GM12878 (cell line): ENCODE measurements around the gene CPLX4. TPM values are rescaled to one million over a fixed set of nuclear protein-coding genes. Genes with fewer than 3 reads are reported as not detected.

ENCODE experiments used
- ATAC-seq: fragments of 200-7000 bp; cut with Tn5 transposase; 3 replicates; pipeline ENCODE4 v1.9.1; 2020; ENCODE audit warnings: mild to moderate bottlenecking, moderate library complexity
- BruUV-seq: library from RNA; stranded (reverse); fragments of 400-500 nt; replicated peaks from 2 replicates; lab custom pipeline; 2021; lab: Mats Ljungman, UMichigan
- CTCF ChIA-PET: fragments of 300-600 bp; sonication (Branson Sonifier 250); formaldehyde crosslinking; extraction: SDS; loops from one replicate; lab custom pipeline; 2021; ENCODE audit warnings: inconsistent platforms; lab: Yijun Ruan, JAX
- POLR2A ChIA-PET: fragments of 350-600 bp; formaldehyde crosslinking; extraction: SDS; loops from one replicate; lab custom pipeline; 2021; ENCODE audit warnings: inconsistent platforms; lab: Charles Lee
- RAD21 ChIA-PET: fragments of 300-600 bp; sonication (Branson Sonifier 250); formaldehyde crosslinking; loops from one replicate; lab custom pipeline; 2023; ENCODE audit warnings: antibody characterized with exemption; ENCODE audit not compliant: unreplicated experiment; lab: Charles Lee
- SMC1A ChIA-PET: fragments of 300-600 bp; sonication (Branson Sonifier 250); formaldehyde crosslinking; loops from one replicate; lab custom pipeline; 2023; ENCODE audit not compliant: unreplicated experiment, uncharacterized antibody; lab: Charles Lee
- DNase-seq: peaks from one replicate; pipeline ENCODE4 v3.0.0-alpha.2; 2011; ENCODE audit warnings: low read depth, low spot score
- FAIRE-seq: peaks from 3 replicates; lab custom pipeline; 2011; peaks lifted over from hg19 to GRCh38; lab: Jason Lieb, UNC
- H2AFZ ChIP-seq: 2 replicates; pipeline ENCODE4 v1.6.0; 2011; ENCODE audit warnings: low read depth, low read length, control low read depth; ENCODE audit not compliant: control insufficient read depth
- H3K27ac ChIP-seq: 2 replicates; pipeline ENCODE4 v1.5.1; 2011; ENCODE audit warnings: control low read depth; ENCODE audit not compliant: control insufficient read depth, insufficient read depth
- H3K27me3 ChIP-seq, 2 experiments: replicated peaks in 1 of 2; 2 replicates each; pipeline versions ENCODE4 v1.6.0 to v1.6.1; 2011; ENCODE audit warnings: low read length in 1 of 2; ENCODE audit not compliant: control insufficient read depth in 2 of 2, insufficient read depth in 2 of 2
- H3K36me3 ChIP-seq, 2 experiments: 2 replicates each; pipeline ENCODE4 v1.5.1; 2011; ENCODE audit warnings: low read length in 1 of 2; ENCODE audit not compliant: control insufficient read depth in 2 of 2, insufficient read depth in 2 of 2
- H3K4me1 ChIP-seq: 2 replicates; pipeline ENCODE4 v1.6.1; 2011; ENCODE audit warnings: mild to moderate bottlenecking, low read length, moderate library complexity, mixed read lengths; ENCODE audit not compliant: control insufficient read depth, insufficient read depth
- H3K4me2 ChIP-seq: 2 replicates; pipeline ENCODE4 v1.6.0; 2011; ENCODE audit warnings: control low read depth; ENCODE audit not compliant: control insufficient read depth, insufficient read depth
- H3K4me3 ChIP-seq: fragments of 200-600 bp; sonication (generic); 2 replicates; pipeline ENCODE4 v1.5.1; 2016
- H3K79me2 ChIP-seq: 2 replicates; pipeline ENCODE4 v1.6.0; 2011; ENCODE audit warnings: low read length; ENCODE audit not compliant: control insufficient read depth, insufficient read depth
- H3K9ac ChIP-seq: 2 replicates; pipeline ENCODE4 v1.8.0; 2011; ENCODE audit warnings: low read length, control low read depth, mixed read lengths; ENCODE audit not compliant: control insufficient read depth, insufficient read depth
- H3K9me3 ChIP-seq: replicated peaks from 3 replicates; pipeline ENCODE4 v1.5.1; 2011; ENCODE audit warnings: mild to moderate bottlenecking, low read length; ENCODE audit not compliant: control insufficient read depth, insufficient read depth
- H4K20me1 ChIP-seq: 2 replicates; pipeline ENCODE4 v1.6.0; 2011; ENCODE audit not compliant: control insufficient read depth, insufficient read depth
- ASH2L ChIP-seq: fragments of 300-600, 200-600 bp; sonication (generic); IDR thresholded peaks from 2 replicates; pipeline ENCODE4 v1.6.1; 2017; ENCODE audit warnings: low read depth, mild to moderate bottlenecking, borderline replicate concordance
- ATF7 ChIP-seq: fragments of 450-650 bp; IDR thresholded peaks from 2 replicates; pipeline ENCODE4 v1.6.1; 2016; ENCODE audit warnings: low read depth, mild to moderate bottlenecking
- CTCF ChIP-seq, 3 experiments: IDR thresholded peaks in 2 of 3; conservative IDR thresholded peaks in 1 of 3; 2 replicates each; pipeline ENCODE4 v1.5.1; 2011; ENCODE audit warnings: low read depth in 3 of 3, low read length in 3 of 3, mild to moderate bottlenecking in 3 of 3, control low read depth in 2 of 3, moderate library complexity in 2 of 3, inconsistent platforms in 1 of 3, mixed read lengths in 1 of 3; ENCODE audit not compliant: control insufficient read depth in 2 of 3, insufficient read depth in 1 of 3; ENCODE audit errors: extremely low read depth in 1 of 3
- FOXM1 ChIP-seq: IDR thresholded peaks from 2 replicates; pipeline ENCODE4 v1.6.1; 2012; ENCODE audit warnings: low read depth, mild to moderate bottlenecking, inconsistent platforms, low read length, moderate library complexity
- IKZF2 ChIP-seq, 2 experiments: fragments of 450-650 bp; IDR thresholded peaks; 2 replicates each; pipeline ENCODE4 v1.6.1; 2017; ENCODE audit warnings: mild to moderate bottlenecking in 2 of 2, moderate library complexity in 2 of 2
- MYB ChIP-seq: fragments of 150-350 bp; IDR thresholded peaks from 2 replicates; pipeline ENCODE4 v1.6.1; 2014; ENCODE audit warnings: mild to moderate bottlenecking, low read depth, low read length, borderline replicate concordance
- POLR2A ChIP-seq: IDR thresholded peaks from 2 replicates; pipeline ENCODE4 v1.6.1; 2011; ENCODE audit warnings: low read depth, mild to moderate bottlenecking, low read length
- RAD51 ChIP-seq: fragments of 450-650 bp; IDR thresholded peaks from 2 replicates; pipeline ENCODE4 v1.6.1; 2016; ENCODE audit warnings: moderate library complexity, mild to moderate bottlenecking, inconsistent platforms
- ZNF274 ChIP-seq: IDR thresholded peaks from one replicate; pipeline ENCODE4 v1.8.0; 2011; ENCODE audit not compliant: insufficient read length, insufficient read depth
- WGBS: methylation state at CpG from one replicate; pipeline ENCODE4 v1.1.6; 2016; ENCODE audit warnings: low lambda C conversion rate; ENCODE audit not compliant: insufficient replicate concordance, insufficient coverage; ENCODE audit errors: missing lambda C conversion rate; 5-methylcytosine and 5-hydroxymethylcytosine counted together
- in situ Hi-C: fragments of 300-500 bp; cut with MboI; formaldehyde crosslinking; loops from 9 replicates; pipeline ENCODE4 v1.14.3; 2018; ENCODE audit warnings: mixed read lengths
- intact Hi-C: fragments of 100-400 bp; cut with micrococcal nuclease; formaldehyde crosslinking; loops from one replicate; pipeline ENCODE4 v1.14.2; 2022; ENCODE audit not compliant: unreplicated experiment
- polyA plus RNA-seq, 11 experiments: library from polyadenylated mRNA; depleted of rRNA in 4 of 11; unstranded in 6 of 11; stranded (reverse) in 5 of 11; fragments of >200 nt; fragmentation: Nextera tagmentation in 4 of 11; fragmentation: Illumina TruSeq in 1 of 11; extraction: Ambion mirVana in 4 of 11; extraction: Trizol in 1 of 11; gene quantifications; 1 replicate in 1 of 11; 2 replicates in 10 of 11; pipeline versions ENCODE4 v1.2.1 to v1.2.3, GENCODE V29; 2011 to 2016; ENCODE audit warnings: inconsistent platforms in 2 of 11, missing spikeins in 2 of 11, low read depth in 1 of 11
- total RNA-seq, 4 experiments: library from RNA; depleted of rRNA in 3 of 4; stranded (reverse); fragments of >200 nt in 3 of 4; fragmentation: Illumina TruSeq in 1 of 4; extraction: Trizol in 1 of 4; gene quantifications; 2 replicates each; pipeline versions ENCODE4 v1.2.1 to v1.2.3, GENCODE V29; 2013 to 2021
- TF ChIP-seq, protein P1 (sequence below): fragments of 450-650 bp; IDR thresholded peaks from 2 replicates; pipeline ENCODE4 v1.6.1; 2017; ENCODE audit warnings: mild to moderate bottlenecking, moderate library complexity
- TF ChIP-seq, protein P2 (sequence below): IDR thresholded peaks from 2 replicates; pipeline ENCODE4 v1.6.1; 2011; ENCODE audit warnings: low read depth, mild to moderate bottlenecking, low read length, moderate library complexity, borderline replicate concordance; ENCODE audit errors: extremely low read depth
- TF ChIP-seq, protein P3 (sequence below): fragments of 450-650 bp; IDR thresholded peaks from 2 replicates; pipeline ENCODE4 v1.6.1; 2017; ENCODE audit warnings: borderline replicate concordance

Gene CPLX4
- total and polyA plus RNA-seq, 10 of the 15 experiments (the other 5 are each of a cell fraction or from before 2014, with no cell fraction given): not detected

- TF ChIP-seq ASH2L: no peak
These were observed 43.0 kb downstream of the CPLX4 start (continued) for GRCh38 chr18:59275406-59275949.

DNA sequence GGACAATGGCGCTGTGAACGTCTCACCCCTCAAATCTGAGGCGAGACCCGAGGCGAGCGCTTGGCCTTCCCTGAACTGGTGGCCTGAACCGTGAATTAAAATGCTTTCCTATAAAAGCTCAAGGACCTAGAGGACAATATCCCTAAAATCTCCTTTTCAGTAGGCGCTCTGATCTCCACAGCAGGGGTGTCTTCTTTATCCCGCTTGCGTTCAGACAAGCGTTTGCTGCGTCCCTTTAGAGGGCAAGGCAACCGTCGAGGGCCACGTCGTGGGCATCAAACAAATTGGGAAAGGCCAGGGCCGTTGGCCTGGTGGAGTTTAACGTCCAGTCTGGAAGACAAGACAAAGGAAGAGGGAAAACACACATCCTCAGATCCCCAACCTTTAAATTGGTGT lies 43.9 kb downstream of the CPLX4 start:
- no peak overlapping the region for H3K27ac ChIP-seq
- BruUV-seq: no TSS peak
- RAD21 ChIA-PET: no interaction called here
- H3K9ac ChIP-seq: no peak overlapping the region
- POLR2A ChIA-PET: no interaction called here
- FAIRE-seq (no peak), DNase-seq (no peak), ATAC-seq (no peak)
- H3K36me3 ChIP-seq: no peaks in the 10 kb centered on the region
- H3K9me3 ChIP-seq: no peaks in the 10 kb centered on the region; the same call in 2 of the 3 replicates
- H3K4me3 ChIP-seq: no peak overlapping the region
- peaks cover 21 to 37% of the 10 kb centered on the region in 2 experiments for H3K27me3 ChIP-seq
- H3K79me2 ChIP-seq: no peaks in the 10 kb centered on the region
- in situ Hi-C loops (no loop called here), intact Hi-C loops (no loop called here)
- H3K4me2 ChIP-seq: no peak overlapping the region
- CTCF ChIA-PET: no interaction called here
- H4K20me1 ChIP-seq: no peaks in the 10 kb centered on the region
- no peak overlapping the region for H2AFZ ChIP-seq
- SMC1A ChIA-PET: interaction anchor here (1.4 kb wide), 1 partner anchor 26 kb away, joined by 4 read pairs; no protein-coding TSS in a partner anchor
- no peaks in the 10 kb centered on the region for H3K4me1 ChIP-seq
- 40% methylated on average over 18 of the region's 18 CpGs for WGBS
- TF ChIP-seq, protein P1, sequence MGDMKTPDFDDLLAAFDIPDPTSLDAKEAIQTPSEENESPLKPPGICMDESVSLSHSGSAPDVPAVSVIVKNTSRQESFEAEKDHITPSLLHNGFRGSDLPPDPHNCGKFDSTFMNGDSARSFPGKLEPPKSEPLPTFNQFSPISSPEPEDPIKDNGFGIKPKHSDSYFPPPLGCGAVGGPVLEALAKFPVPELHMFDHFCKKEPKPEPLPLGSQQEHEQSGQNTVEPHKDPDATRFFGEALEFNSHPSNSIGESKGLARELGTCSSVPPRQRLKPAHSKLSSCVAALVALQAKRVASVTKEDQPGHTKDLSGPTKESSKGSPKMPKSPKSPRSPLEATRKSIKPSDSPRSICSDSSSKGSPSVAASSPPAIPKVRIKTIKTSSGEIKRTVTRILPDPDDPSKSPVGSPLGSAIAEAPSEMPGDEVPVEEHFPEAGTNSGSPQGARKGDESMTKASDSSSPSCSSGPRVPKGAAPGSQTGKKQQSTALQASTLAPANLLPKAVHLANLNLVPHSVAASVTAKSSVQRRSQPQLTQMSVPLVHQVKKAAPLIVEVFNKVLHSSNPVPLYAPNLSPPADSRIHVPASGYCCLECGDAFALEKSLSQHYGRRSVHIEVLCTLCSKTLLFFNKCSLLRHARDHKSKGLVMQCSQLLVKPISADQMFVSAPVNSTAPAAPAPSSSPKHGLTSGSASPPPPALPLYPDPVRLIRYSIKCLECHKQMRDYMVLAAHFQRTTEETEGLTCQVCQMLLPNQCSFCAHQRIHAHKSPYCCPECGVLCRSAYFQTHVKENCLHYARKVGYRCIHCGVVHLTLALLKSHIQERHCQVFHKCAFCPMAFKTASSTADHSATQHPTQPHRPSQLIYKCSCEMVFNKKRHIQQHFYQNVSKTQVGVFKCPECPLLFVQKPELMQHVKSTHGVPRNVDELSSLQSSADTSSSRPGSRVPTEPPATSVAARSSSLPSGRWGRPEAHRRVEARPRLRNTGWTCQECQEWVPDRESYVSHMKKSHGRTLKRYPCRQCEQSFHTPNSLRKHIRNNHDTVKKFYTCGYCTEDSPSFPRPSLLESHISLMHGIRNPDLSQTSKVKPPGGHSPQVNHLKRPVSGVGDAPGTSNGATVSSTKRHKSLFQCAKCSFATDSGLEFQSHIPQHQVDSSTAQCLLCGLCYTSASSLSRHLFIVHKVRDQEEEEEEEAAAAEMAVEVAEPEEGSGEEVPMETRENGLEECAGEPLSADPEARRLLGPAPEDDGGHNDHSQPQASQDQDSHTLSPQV: no peak
- TF ChIP-seq IKZF2 (IDR thresholded peaks at IDR 0.05) (no peak), CTCF (IDR thresholded peaks at IDR 0.05 in 2 of 3, conservative IDR thresholded peaks at IDR 0.05 in 1 of 3; ENCODE audit: control insufficient read depth in 2 of 3, extremely low read depth in 1 of 3, insufficient read depth in 1 of 3, low read depth in 3 of 3, low read length in 3 of 3) (no peak), POLR2A (no peak), FOXM1 (no peak), ATF7 (no peak), MYB (no peak), ZNF274 (no peak), RAD51 (no peak)
- TF ChIP-seq, protein P2, sequence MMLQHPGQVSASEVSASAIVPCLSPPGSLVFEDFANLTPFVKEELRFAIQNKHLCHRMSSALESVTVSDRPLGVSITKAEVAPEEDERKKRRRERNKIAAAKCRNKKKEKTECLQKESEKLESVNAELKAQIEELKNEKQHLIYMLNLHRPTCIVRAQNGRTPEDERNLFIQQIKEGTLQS: no peak
- TF ChIP-seq, protein P3, sequence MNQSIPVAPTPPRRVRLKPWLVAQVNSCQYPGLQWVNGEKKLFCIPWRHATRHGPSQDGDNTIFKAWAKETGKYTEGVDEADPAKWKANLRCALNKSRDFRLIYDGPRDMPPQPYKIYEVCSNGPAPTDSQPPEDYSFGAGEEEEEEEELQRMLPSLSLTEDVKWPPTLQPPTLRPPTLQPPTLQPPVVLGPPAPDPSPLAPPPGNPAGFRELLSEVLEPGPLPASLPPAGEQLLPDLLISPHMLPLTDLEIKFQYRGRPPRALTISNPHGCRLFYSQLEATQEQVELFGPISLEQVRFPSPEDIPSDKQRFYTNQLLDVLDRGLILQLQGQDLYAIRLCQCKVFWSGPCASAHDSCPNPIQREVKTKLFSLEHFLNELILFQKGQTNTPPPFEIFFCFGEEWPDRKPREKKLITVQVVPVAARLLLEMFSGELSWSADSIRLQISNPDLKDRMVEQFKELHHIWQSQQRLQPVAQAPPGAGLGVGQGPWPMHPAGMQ: no peak
